ENCODE results near the gene AGPAT4.

DNA sequence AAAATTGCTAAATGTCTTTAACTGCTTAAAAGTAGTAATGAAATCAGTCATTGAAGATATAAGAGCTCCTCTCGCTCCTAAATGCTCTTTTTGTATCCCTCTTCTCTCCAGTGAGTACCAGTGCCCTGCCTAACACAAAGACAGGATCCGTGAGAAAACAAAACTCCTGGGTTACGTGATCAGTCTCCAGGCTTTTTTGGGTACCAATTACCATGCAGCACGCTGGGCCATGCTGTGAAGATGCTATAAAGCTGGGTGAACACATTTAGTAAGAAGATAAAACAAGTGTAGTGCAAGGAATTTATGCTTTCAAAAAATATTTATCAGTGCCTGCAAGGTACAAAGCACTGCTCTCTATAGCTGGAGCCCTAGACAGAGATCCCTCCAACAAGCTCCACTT, 66.7 kb downstream of the AGPAT4 start:
- TF ChIP-seq EZH2 (optimal IDR thresholded peaks at IDR 0.05; ENCODE audit: low read depth, low read length) (no peak), CTCF (IDR thresholded peaks at IDR 0.05; ENCODE audit: low read length) (no peak)
